Measurements from ENCODE around the gene PNPLA4. TPM values are rescaled to one million over a fixed set of nuclear protein-coding genes. Genes with fewer than 3 reads are reported as not detected.
A peak's percentile ranks its signal among the peaks of the same experiment; 100 is the strongest.

PNPLA4 gene
- polyA plus RNA-seq (ENCODE audit: insufficient read length in 4 of 4) = 10 to 100 TPM; 26.3 to 30.4 (median 28.8) TPM

- peak; percentile 59 to 75 (median 64) for DNase-seq (ENCODE audit: low read depth in 4 of 4, low spot score in 2 of 4)
These were observed at the start of gene PNPLA4 for GRCh38 chrX:7927259-7928167. Gene PNPLA4 (minus strand): TSS chrX:7927413. CDS start chrX:7926119, 1,294 bp downstream.

GRCh38 chrX:7972586-7972985, 45.4 kb upstream of the PNPLA4 start:
- DNase-seq (ENCODE audit: low read depth in 4 of 4, low spot score in 2 of 4) = no peak

GRCh38 chrX:7970428-7970827, 43.2 kb upstream of the PNPLA4 start:
- DNase-seq (ENCODE audit: low read depth in 4 of 4, low spot score in 2 of 4) = no peak

- no peak for DNase-seq (ENCODE audit: low read depth in 4 of 4, low spot score in 2 of 4)
These were observed 38.2 kb upstream of the PNPLA4 start for GRCh38 chrX:7965436-7965835.

GRCh38 chrX:7960246-7960645, 33.0 kb upstream of the PNPLA4 start:
- DNase-seq (ENCODE audit: low read depth in 4 of 4, low spot score in 2 of 4) = no peak

- no peak for DNase-seq (ENCODE audit: low read depth in 4 of 4, low spot score in 2 of 4)
These were observed 26.2 kb upstream of the PNPLA4 start for GRCh38 chrX:7953446-7953845.

- no peak for DNase-seq (ENCODE audit: low read depth in 4 of 4, low spot score in 2 of 4)
These were observed 23.7 kb upstream of the PNPLA4 start for GRCh38 chrX:7950865-7951264.

- DNase-seq (ENCODE audit: low read depth in 4 of 4, low spot score in 2 of 4) = no peak
These were observed 21.3 kb upstream of the PNPLA4 start for GRCh38 chrX:7948483-7948882.

GRCh38 chrX:7946960-7947359, 19.7 kb upstream of the PNPLA4 start:
- DNase-seq (ENCODE audit: low read depth in 4 of 4, low spot score in 2 of 4) = no peak

GRCh38 chrX:7943600-7944245, 16.5 kb upstream of the PNPLA4 start:
- no peak for DNase-seq (ENCODE audit: low read depth in 4 of 4, low spot score in 2 of 4)

GRCh38 chrX:7941390-7942042, 14.3 kb upstream of the PNPLA4 start:
- DNase-seq (ENCODE audit: low read depth in 4 of 4, low spot score in 2 of 4) = no peak

- no peak for DNase-seq (ENCODE audit: low read depth in 4 of 4, low spot score in 2 of 4)
These were observed 6.8 kb upstream of the PNPLA4 start for GRCh38 chrX:7934026-7934425.

- DNase-seq (ENCODE audit: low read depth in 4 of 4, low spot score in 2 of 4) = no peak
These were observed 327 bp downstream of the PNPLA4 start for GRCh38 chrX:7926914-7927258.

- DNase-seq (ENCODE audit: low read depth in 4 of 4, low spot score in 2 of 4) = no peak
These were observed 712 bp downstream of the PNPLA4 start for GRCh38 chrX:7926501-7926900.

- DNase-seq (ENCODE audit: low read depth in 4 of 4, low spot score in 2 of 4) = peak in 2 of 4 donors; percentile 18 to 59
These were observed 1.2 kb downstream of the PNPLA4 start for GRCh38 chrX:7925867-7926472.

- DNase-seq (ENCODE audit: low read depth in 4 of 4, low spot score in 2 of 4) = no peak
These were observed 5.5 kb downstream of the PNPLA4 start for GRCh38 chrX:7921750-7922149.

- DNase-seq (ENCODE audit: low read depth in 4 of 4, low spot score in 2 of 4) = no peak
These were observed 18.4 kb downstream of the PNPLA4 start for GRCh38 chrX:7908821-7909220.

- DNase-seq (ENCODE audit: low read depth in 4 of 4, low spot score in 2 of 4) = no peak
These were observed 22.7 kb downstream of the PNPLA4 start for GRCh38 chrX:7904562-7904961.

GRCh38 chrX:7891928-7892327, 35.3 kb downstream of the PNPLA4 start:
- DNase-seq (ENCODE audit: low read depth in 4 of 4, low spot score in 2 of 4) = no peak

GRCh38 chrX:7889680-7890079, 37.5 kb downstream of the PNPLA4 start:
- no peak for DNase-seq (ENCODE audit: low read depth in 4 of 4, low spot score in 2 of 4)

- no peak for DNase-seq (ENCODE audit: low read depth in 4 of 4, low spot score in 2 of 4)
These were observed 38.1 kb downstream of the PNPLA4 start for GRCh38 chrX:7889135-7889534.

Measured in left renal cortex interstitium (tissue), 4 donors.